Measurements from ENCODE around the gene ARHGEF16.

ARHGEF16 gene

GRCh38 chr1:3465935-3466321, 11.5 kb downstream of the ARHGEF16 start:
- Histone ChIP-seq H3K36me3 (replicated peaks; ENCODE audit: insufficient read depth, low read length) (no peaks in the 10 kb centered on the region), H4K20me1 (ENCODE audit: insufficient read depth, low read length) (no peaks in the 10 kb centered on the region), H2AFZ (ENCODE audit: low read length) (no peak overlapping the region), H3K4me3 (ENCODE audit: low read length) (no peak overlapping the region), H3K4me2 (ENCODE audit: low read depth, low read length) (no peak overlapping the region), H3K27ac (ENCODE audit: low read length) (no peak overlapping the region), H3K4me1 (ENCODE audit: low read length) (no peaks in the 10 kb centered on the region), H3K9me3 (replicated peaks; ENCODE audit: insufficient read depth, low read length) (no peaks in the 10 kb centered on the region), H3K79me2 (ENCODE audit: low read length) (no peaks in the 10 kb centered on the region), H3K27me3 (replicated peaks; ENCODE audit: insufficient read depth, low read length) (peaks cover 90% of the 10 kb centered on the region), H3K9me2 (replicated peaks; ENCODE audit: insufficient read depth, low read length) (no peaks in the 10 kb centered on the region), H3F3A (ENCODE audit: insufficient read depth, low read length) (no peaks in the 10 kb centered on the region), H3K9ac (ENCODE audit: low read length) (no peak overlapping the region)
- DNase-seq = no peak
- no peak for TF ChIP-seq EZH2 (optimal IDR thresholded peaks at IDR 0.05; ENCODE audit: low read depth, low read length)
- no peak for TF ChIP-seq CTCF (IDR thresholded peaks at IDR 0.05; ENCODE audit: low read length)
- TF ChIP-seq EZH2phosphoT487 (IDR thresholded peaks at IDR 0.05; ENCODE audit: low read length) = no peak

- Histone ChIP-seq H3K4me1 (ENCODE audit: low read length) (no peaks in the 10 kb centered on the region), H3K36me3 (replicated peaks; ENCODE audit: insufficient read depth, low read length) (no peaks in the 10 kb centered on the region), H4K20me1 (ENCODE audit: insufficient read depth, low read length) (no peaks in the 10 kb centered on the region), H2AFZ (ENCODE audit: low read length) (no peak overlapping the region), H3F3A (ENCODE audit: insufficient read depth, low read length) (no peaks in the 10 kb centered on the region), H3K27me3 (replicated peaks; ENCODE audit: insufficient read depth, low read length) (peaks cover 90% of the 10 kb centered on the region), H3K4me3 (ENCODE audit: low read length) (no peak overlapping the region), H3K79me2 (ENCODE audit: low read length) (no peaks in the 10 kb centered on the region), H3K9me3 (replicated peaks; ENCODE audit: insufficient read depth, low read length) (no peaks in the 10 kb centered on the region), H3K4me2 (ENCODE audit: low read depth, low read length) (no peak overlapping the region), H3K9ac (ENCODE audit: low read length) (no peak overlapping the region), H3K27ac (ENCODE audit: low read length) (no peak overlapping the region), H3K9me2 (replicated peaks; ENCODE audit: insufficient read depth, low read length) (no peaks in the 10 kb centered on the region)
- DNase-seq = no peak
- TF ChIP-seq EZH2 (optimal IDR thresholded peaks at IDR 0.05; ENCODE audit: low read depth, low read length) = no peak
- no peak for TF ChIP-seq CTCF (IDR thresholded peaks at IDR 0.05; ENCODE audit: low read length)
- no peak for TF ChIP-seq EZH2phosphoT487 (IDR thresholded peaks at IDR 0.05; ENCODE audit: low read length)
These were observed 12.1 kb downstream of the ARHGEF16 start for GRCh38 chr1:3466366-3467075.

GRCh38 chr1:3467096-3468036, 12.9 kb downstream of the ARHGEF16 start:
- no peaks in the 10 kb centered on the region for H3K36me3 ChIP-seq (replicated peaks; ENCODE audit: insufficient read depth, low read length)
- H3K9me2 ChIP-seq (replicated peaks; ENCODE audit: insufficient read depth, low read length) = no peaks in the 10 kb centered on the region
- no peak overlapping the region for H3K4me3 ChIP-seq (ENCODE audit: low read length)
- H3K27me3 ChIP-seq (replicated peaks; ENCODE audit: insufficient read depth, low read length) = peaks cover 90% of the 10 kb centered on the region
- no peak for DNase-seq
- H3K9me3 ChIP-seq (replicated peaks; ENCODE audit: insufficient read depth, low read length) = no peaks in the 10 kb centered on the region
- TF ChIP-seq EZH2phosphoT487 (IDR thresholded peaks at IDR 0.05; ENCODE audit: low read length) = no peak
- no peak for TF ChIP-seq EZH2 (optimal IDR thresholded peaks at IDR 0.05; ENCODE audit: low read depth, low read length)
- no peak for TF ChIP-seq CTCF (IDR thresholded peaks at IDR 0.05; ENCODE audit: low read length)
- no peaks in the 10 kb centered on the region for H4K20me1 ChIP-seq (ENCODE audit: insufficient read depth, low read length)
- no peak overlapping the region for H2AFZ ChIP-seq (ENCODE audit: low read length)
- H3K4me2 ChIP-seq (ENCODE audit: low read depth, low read length) = no peak overlapping the region
- no peak overlapping the region for H3K9ac ChIP-seq (ENCODE audit: low read length)
- no peaks in the 10 kb centered on the region for H3K79me2 ChIP-seq (ENCODE audit: low read length)
- no peaks in the 10 kb centered on the region for H3F3A ChIP-seq (ENCODE audit: insufficient read depth, low read length)
- H3K4me1 ChIP-seq (ENCODE audit: low read length) = no peaks in the 10 kb centered on the region
- no peak overlapping the region for H3K27ac ChIP-seq (ENCODE audit: low read length)
